ENCODE data around the gene FBXW11. TPM values are rescaled to one million over a fixed set of nuclear protein-coding genes. Genes with fewer than 3 reads are reported as not detected.

The FBXW11 gene
- total RNA-seq, 1 donor from 2014 or later, result 110 TPM

- Mint-ChIP-seq H3K9me3 (ENCODE audit: unreplicated experiment) (peaks cover 2% of the 10 kb centered on the region), H3K36me3 (ENCODE audit: unreplicated experiment) (no peaks in the 10 kb centered on the region), H3K4me3 (ENCODE audit: unreplicated experiment) (no peak overlapping the region), H3K4me1 (ENCODE audit: low read depth, unreplicated experiment) (peaks cover 7% of the 10 kb centered on the region), H3K27ac (ENCODE audit: unreplicated experiment) (peak overlapping the region; percentile 38), H3K27me3 (ENCODE audit: unreplicated experiment) (peaks cover 6% of the 10 kb centered on the region)
- no peak for DNase-seq
- TF ChIP-seq CTCF (IDR thresholded peaks at IDR 0.05; ENCODE audit: partially characterized antibody, unreplicated experiment), result no peak
These were observed 158.4 kb downstream of the FBXW11 start for GRCh38 chr5:171848006-171848405.

DNA sequence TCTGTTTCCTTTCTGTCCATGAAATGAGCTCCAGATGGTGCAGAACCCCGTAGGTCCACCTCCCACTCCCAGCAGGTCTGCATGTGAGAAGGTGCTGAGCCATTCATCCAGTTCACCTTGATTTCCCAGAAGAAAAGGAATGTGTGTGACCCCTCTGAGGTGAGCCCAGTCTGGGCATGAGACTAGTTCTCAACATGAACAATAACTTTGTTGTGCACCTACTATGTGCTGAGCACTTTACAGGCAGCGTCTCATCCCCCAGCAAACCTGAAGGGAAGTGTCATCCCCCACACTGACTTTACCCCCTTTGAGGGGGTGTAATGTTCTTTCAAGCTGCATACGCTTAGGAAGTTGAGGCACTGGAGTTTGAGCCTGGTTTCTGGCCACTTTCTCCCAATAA lies 159.4 kb downstream of the FBXW11 start:
- peaks cover 2% of the 10 kb centered on the region for H3K9me3 Mint-ChIP-seq (ENCODE audit: unreplicated experiment)
- DNase-seq, result no peak
- TF ChIP-seq CTCF (IDR thresholded peaks at IDR 0.05; ENCODE audit: partially characterized antibody, unreplicated experiment), result no peak
- H3K27ac Mint-ChIP-seq (ENCODE audit: unreplicated experiment), result no peak overlapping the region
- no peak overlapping the region for H3K4me3 Mint-ChIP-seq (ENCODE audit: unreplicated experiment)
- H3K36me3 Mint-ChIP-seq (ENCODE audit: unreplicated experiment), result no peaks in the 10 kb centered on the region
- H3K4me1 Mint-ChIP-seq (ENCODE audit: low read depth, unreplicated experiment), result peaks cover 7% of the 10 kb centered on the region
- H3K27me3 Mint-ChIP-seq (ENCODE audit: unreplicated experiment), result peaks cover 7% of the 10 kb centered on the region

GRCh38 chr5:171846323-171846722 lies 160.1 kb downstream of the FBXW11 start:
- no peak for DNase-seq
- peaks cover 7% of the 10 kb centered on the region for H3K27me3 Mint-ChIP-seq (ENCODE audit: unreplicated experiment)
- no peak overlapping the region for H3K27ac Mint-ChIP-seq (ENCODE audit: unreplicated experiment)
- H3K4me3 Mint-ChIP-seq (ENCODE audit: unreplicated experiment), result no peak overlapping the region
- no peaks in the 10 kb centered on the region for H3K36me3 Mint-ChIP-seq (ENCODE audit: unreplicated experiment)
- H3K9me3 Mint-ChIP-seq (ENCODE audit: unreplicated experiment), result peaks cover 4% of the 10 kb centered on the region
- no peak for TF ChIP-seq CTCF (IDR thresholded peaks at IDR 0.05; ENCODE audit: partially characterized antibody, unreplicated experiment)
- peaks cover 13% of the 10 kb centered on the region for H3K4me1 Mint-ChIP-seq (ENCODE audit: low read depth, unreplicated experiment)

DNA sequence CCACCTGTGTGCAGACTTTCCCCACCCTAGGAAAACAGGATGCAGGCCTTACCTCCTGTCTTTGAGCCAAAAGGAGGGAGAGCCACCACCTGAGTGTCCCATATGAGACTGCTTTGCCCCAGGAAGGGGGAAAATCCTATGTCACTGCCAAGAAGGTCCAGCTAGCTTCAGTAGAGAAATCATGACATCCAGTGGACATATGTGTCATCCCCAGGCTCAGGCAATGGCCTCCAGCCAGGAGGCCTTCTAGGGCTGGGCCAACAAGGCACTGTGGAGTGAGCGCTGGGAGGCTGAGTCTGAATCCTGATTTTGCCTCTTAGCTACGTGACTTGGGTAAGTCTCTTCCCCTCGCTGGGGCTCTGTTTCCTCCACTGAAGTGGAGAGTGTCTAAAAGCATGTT lies 160.6 kb downstream of the FBXW11 start:
- Mint-ChIP-seq H3K4me1 (ENCODE audit: low read depth, unreplicated experiment) (peaks cover 16% of the 10 kb centered on the region), H3K27me3 (ENCODE audit: unreplicated experiment) (peaks cover 7% of the 10 kb centered on the region)

More for the DNA sequence above, 160.6 kb downstream of the FBXW11 start:
- H3K9me3 Mint-ChIP-seq (ENCODE audit: unreplicated experiment), result peaks cover 4% of the 10 kb centered on the region
- no peak overlapping the region for H3K4me3 Mint-ChIP-seq (ENCODE audit: unreplicated experiment)
- no peak for TF ChIP-seq CTCF (IDR thresholded peaks at IDR 0.05; ENCODE audit: partially characterized antibody, unreplicated experiment)
- peaks cover 3% of the 10 kb centered on the region for H3K36me3 Mint-ChIP-seq (ENCODE audit: unreplicated experiment)
- DNase-seq, result no peak
- H3K27ac Mint-ChIP-seq (ENCODE audit: unreplicated experiment), result no peak overlapping the region
